Esophagus muscularis mucosa (tissue), 4 donors: ENCODE data around the gene NAA25. TPM values are rescaled to one million over a fixed set of nuclear protein-coding genes. Genes with fewer than 3 reads are reported as not detected.
"Not testable (repeated sequence)": the region's sequence is repeated elsewhere in the genome, so short reads cannot be mapped to it uniquely, and the experiment has no call there.

ENCODE experiments used
- DNase-seq: peaks from one replicate; pipeline ENCODE4 v3.0.0-alpha.2; 2017; ENCODE audit errors: extremely low spot score
- H3K27ac ChIP-seq, 4 donors: fragments of 200-600 bp; sonication (generic); replicated peaks in 1 of 4; 1 replicate in 3 of 4; 2 replicates in 1 of 4; pipeline ENCODE4 v1.5.1; 2016 to 2019; ENCODE audit warnings: mild to moderate bottlenecking in 1 of 4
- H3K27me3 ChIP-seq, 4 donors: fragments of 200-600 bp; sonication (generic); one replicate each; pipeline versions ENCODE4 v1.5.1 to v1.6.0; 2016 to 2019
- H3K36me3 ChIP-seq, 4 donors: fragments of 200-600 bp; sonication (generic); one replicate each; pipeline ENCODE4 v1.5.1; 2016 to 2019
- H3K4me1 ChIP-seq, 4 donors: fragments of 200-600 bp; sonication (generic); one replicate each; pipeline ENCODE4 v1.5.1; 2016 to 2019
- H3K4me3 ChIP-seq, 4 donors: fragments of 200-600 bp; sonication (generic); 1 replicate in 2 of 4; 2 replicates in 2 of 4; pipeline ENCODE4 v1.5.1; 2016 to 2019; ENCODE audit warnings: mild to moderate bottlenecking in 4 of 4, moderate library complexity in 1 of 4
- H3K9me3 ChIP-seq, 4 donors: fragments of 200-600 bp; sonication (generic); 1 replicate in 3 of 4; 2 replicates in 1 of 4; pipeline ENCODE4 v1.5.1; 2016 to 2019
- EP300 ChIP-seq: sonication (generic); formaldehyde crosslinking; IDR thresholded peaks from one replicate; pipeline ENCODE4 v1.6.1; 2017; ENCODE audit warnings: antibody characterized with exemption
- POLR2A ChIP-seq: fragments of 450-650 bp; IDR thresholded peaks from one replicate; pipeline ENCODE4 v1.6.1; 2017; ENCODE audit warnings: antibody characterized with exemption, moderate library complexity, mild to moderate bottlenecking, low read depth
- POLR2AphosphoS5 ChIP-seq, 2 donors: sonication (generic); formaldehyde crosslinking; IDR thresholded peaks; one replicate each; pipeline ENCODE4 v1.6.1; 2017; ENCODE audit warnings: antibody characterized with exemption in 2 of 2
- WGBS: methylation state at CpG from one replicate; pipeline ENCODE4 v1.1.5; 2018; 5-methylcytosine and 5-hydroxymethylcytosine counted together
- intact Hi-C: fragments of 100-400 bp; cut with DNase I; formaldehyde crosslinking; loops from one replicate; pipeline ENCODE4 v1.15.1; 2023
- total RNA-seq, 4 donors: library from RNA; depleted of rRNA; stranded (reverse); fragments of >200 nt; gene quantifications; one replicate each; pipeline versions ENCODE4 v1.1.0 to v1.2.1, GENCODE V29; 2016
- TF ChIP-seq, protein P1 (sequence below), 3 experiments: fragments of 200-600 bp in 2 of 3; fragments of 450-650 bp in 1 of 3; sonication (generic) in 2 of 3; IDR thresholded peaks; one replicate each; pipeline ENCODE4 v1.5.1; 2017 to 2019; ENCODE audit warnings: antibody characterized with exemption in 3 of 3, mild to moderate bottlenecking in 2 of 3, moderate library complexity in 1 of 3

Gene NAA25
- total RNA-seq, 4 donors from 2014 or later, result 11.9 to 18.7 (median 13.2) TPM

DNA sequence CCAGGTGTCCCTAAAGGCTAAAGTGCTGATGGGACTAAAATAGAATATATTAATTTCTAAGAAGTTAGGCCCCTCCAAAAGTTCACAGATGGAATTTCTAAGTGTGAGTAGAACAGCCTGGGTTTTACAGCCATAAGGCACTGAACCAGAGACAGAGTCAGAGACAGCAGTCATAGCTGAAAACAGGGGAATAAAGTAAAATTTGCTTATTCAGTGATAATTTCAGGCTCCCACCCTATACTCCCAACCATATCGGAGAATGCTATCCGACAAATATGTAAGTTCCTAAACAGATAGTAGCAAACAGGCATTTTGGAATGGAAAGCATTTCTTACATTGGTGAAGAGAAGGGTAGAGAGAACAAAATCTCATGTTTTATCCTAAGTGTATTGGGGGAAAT, 45.3 kb downstream of the NAA25 start:
- intact Hi-C loops, result no loop called here
- no peak overlapping the region for H3K27ac ChIP-seq
- 95% methylated on average over 2 of the region's 2 CpGs for WGBS
- H3K4me1 ChIP-seq, result no peaks in the 10 kb centered on the region
- H3K4me3 ChIP-seq, result no peak overlapping the region
- DNase-seq, result no peak
- no peaks in the 10 kb centered on the region for H3K9me3 ChIP-seq
- H3K36me3 ChIP-seq, result peaks cover 64 to 99% (median 93%) of the 10 kb centered on the region in 4 donors
- no peaks in the 10 kb centered on the region for H3K27me3 ChIP-seq
- TF ChIP-seq EP300 (no peak), POLR2A (no peak), POLR2AphosphoS5 (IDR thresholded peaks at IDR 0.05) (no peak)
- TF ChIP-seq, protein P1, sequence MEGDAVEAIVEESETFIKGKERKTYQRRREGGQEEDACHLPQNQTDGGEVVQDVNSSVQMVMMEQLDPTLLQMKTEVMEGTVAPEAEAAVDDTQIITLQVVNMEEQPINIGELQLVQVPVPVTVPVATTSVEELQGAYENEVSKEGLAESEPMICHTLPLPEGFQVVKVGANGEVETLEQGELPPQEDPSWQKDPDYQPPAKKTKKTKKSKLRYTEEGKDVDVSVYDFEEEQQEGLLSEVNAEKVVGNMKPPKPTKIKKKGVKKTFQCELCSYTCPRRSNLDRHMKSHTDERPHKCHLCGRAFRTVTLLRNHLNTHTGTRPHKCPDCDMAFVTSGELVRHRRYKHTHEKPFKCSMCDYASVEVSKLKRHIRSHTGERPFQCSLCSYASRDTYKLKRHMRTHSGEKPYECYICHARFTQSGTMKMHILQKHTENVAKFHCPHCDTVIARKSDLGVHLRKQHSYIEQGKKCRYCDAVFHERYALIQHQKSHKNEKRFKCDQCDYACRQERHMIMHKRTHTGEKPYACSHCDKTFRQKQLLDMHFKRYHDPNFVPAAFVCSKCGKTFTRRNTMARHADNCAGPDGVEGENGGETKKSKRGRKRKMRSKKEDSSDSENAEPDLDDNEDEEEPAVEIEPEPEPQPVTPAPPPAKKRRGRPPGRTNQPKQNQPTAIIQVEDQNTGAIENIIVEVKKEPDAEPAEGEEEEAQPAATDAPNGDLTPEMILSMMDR (IDR thresholded peaks at IDR 0.05), result no peak

DNA sequence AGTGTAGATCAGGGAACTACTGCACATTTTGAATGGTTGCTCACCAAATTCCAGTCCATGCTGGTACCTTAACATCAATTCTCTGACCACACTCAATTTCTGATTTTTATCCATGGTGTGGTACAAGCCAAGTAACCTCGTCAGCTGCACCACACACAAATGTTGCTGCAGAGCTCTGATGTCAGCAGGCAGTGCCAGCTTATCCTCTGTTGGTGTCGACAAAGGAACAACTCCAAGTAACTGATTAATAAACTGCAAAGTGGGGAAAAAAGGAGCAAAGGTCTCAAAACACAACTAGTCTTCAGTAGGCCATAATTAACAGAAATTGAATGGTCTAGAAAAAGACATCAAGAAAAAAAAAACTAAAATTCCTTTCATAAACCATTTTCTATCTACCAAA, 47.4 kb downstream of the NAA25 start:
- H3K36me3 ChIP-seq, result peaks cover 43 to 99% (median 92%) of the 10 kb centered on the region in 4 donors
- H3K4me1 ChIP-seq, result no peaks in the 10 kb centered on the region
- no peak for DNase-seq
- H3K27ac ChIP-seq, result no peak overlapping the region
- no peaks in the 10 kb centered on the region for H3K27me3 ChIP-seq
- intact Hi-C loops, result no loop called here
- 98% methylated on average over 2 of the region's 2 CpGs for WGBS
- no peak overlapping the region for H3K4me3 ChIP-seq
- no peaks in the 10 kb centered on the region for H3K9me3 ChIP-seq
- TF ChIP-seq, protein P1 (IDR thresholded peaks at IDR 0.05), result no peak
- no peak for TF ChIP-seq POLR2A
- no peak for TF ChIP-seq POLR2AphosphoS5 (IDR thresholded peaks at IDR 0.05)
- no peak for TF ChIP-seq EP300

DNA sequence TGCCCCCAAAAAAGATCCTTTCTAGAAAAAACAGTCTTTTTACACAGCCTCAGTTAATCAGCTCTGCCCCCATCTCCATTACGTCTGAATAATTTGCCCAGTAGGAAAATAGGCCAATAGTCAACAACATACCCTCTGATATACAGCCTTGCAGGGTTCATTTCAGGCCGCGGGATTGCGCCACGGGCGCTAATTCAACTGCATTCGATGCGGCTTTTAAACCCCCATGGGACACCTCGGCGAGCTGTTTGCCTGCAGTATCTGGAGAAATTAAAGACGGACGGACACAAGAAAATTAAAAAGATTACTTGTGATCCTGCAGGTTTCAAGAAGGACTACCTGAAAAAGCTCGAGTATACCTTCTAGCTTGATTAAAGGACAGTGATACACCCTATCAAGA, 59.2 kb downstream of the NAA25 start:
- intact Hi-C loops, result no loop called here
- Histone ChIP-seq H3K27me3 (no peaks in the 10 kb centered on the region), H3K4me1 (peaks cover 0 to 50% (median 39%) of the 10 kb centered on the region in 4 donors), H3K36me3 (peaks cover 25 to 98% (median 73%) of the 10 kb centered on the region in 4 donors), H3K4me3 (no peak overlapping the region), H3K27ac (peak overlapping the region in 3 of 4 donors; percentile 73 to 83 (median 78)), H3K9me3 (no peaks in the 10 kb centered on the region)
- TF ChIP-seq POLR2A (no peak), EP300 (no peak), POLR2AphosphoS5 (IDR thresholded peaks at IDR 0.05) (no peak)
- TF ChIP-seq, protein P1 (IDR thresholded peaks at IDR 0.05), result no peak
- no peak for DNase-seq
- 95% methylated on average over 13 of the region's 13 CpGs for WGBS

DNA sequence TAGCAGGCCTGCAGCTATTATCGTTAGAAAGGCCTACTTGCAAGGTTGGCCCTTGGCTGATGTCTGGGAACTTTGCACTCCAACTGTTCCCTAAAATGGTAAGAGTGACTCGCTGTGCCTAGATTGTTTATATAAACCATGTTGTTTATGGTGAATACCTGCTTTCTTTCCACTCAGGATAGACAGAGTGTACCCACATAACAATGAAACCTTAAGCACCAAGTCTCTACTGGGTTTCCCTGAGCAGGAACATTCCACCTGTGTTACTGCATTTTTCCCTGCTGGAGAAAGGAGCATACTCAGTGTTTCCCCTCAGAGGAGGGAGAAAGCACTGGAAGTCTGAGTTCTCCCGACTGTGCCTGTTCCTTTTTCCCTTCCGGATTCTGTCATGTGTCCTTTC, 62.6 kb downstream of the NAA25 start:
- 56% methylated on average over 4 of the region's 4 CpGs for WGBS
- no peaks in the 10 kb centered on the region for H3K9me3 ChIP-seq
- no peak for DNase-seq
- no peaks in the 10 kb centered on the region for H3K27me3 ChIP-seq
- H3K36me3 ChIP-seq, result peaks cover 34 to 98% (median 72%) of the 10 kb centered on the region in 4 donors
- peaks cover 0 to 50% (median 39%) of the 10 kb centered on the region in 4 donors for H3K4me1 ChIP-seq
- intact Hi-C loops, result no loop called here
- peak overlapping the region; percentile 73 to 83 (median 76) for H3K27ac ChIP-seq
- TF ChIP-seq, protein P1 (IDR thresholded peaks at IDR 0.05), result peak in 1 of 3 experiments; percentile 8
- TF ChIP-seq POLR2AphosphoS5 (IDR thresholded peaks at IDR 0.05), result peak; percentile 67 to 69
- TF ChIP-seq POLR2A, result no peak
- no peak for TF ChIP-seq EP300
- H3K4me3 ChIP-seq, result no peak overlapping the region

DNA sequence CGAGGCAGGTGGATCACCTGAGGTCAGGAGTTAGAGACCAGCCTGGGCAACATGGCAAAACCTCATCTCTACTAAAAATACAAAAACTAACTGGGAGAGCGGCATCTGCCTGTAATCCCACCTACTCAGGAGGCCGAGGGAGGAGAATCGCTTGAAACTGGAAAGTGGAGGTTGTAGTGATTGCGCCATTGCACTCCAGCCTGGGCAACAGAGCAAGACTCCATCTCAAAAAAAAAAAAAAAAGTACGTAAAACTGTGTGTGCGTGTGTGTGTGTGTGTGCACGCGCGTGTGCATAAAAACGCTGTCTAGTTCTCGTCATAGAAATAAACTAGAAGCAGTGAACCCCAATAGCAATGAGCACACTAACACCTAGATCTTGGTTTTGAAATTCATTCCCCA, 72.0 kb downstream of the NAA25 start:
- WGBS, result 91% methylated on average over 12 of the region's 12 CpGs
- H3K36me3 ChIP-seq, result peaks cover 67 to 98% (median 84%) of the 10 kb centered on the region in 4 donors
- H3K9me3 ChIP-seq, H3K4me1 ChIP-seq, H3K4me3 ChIP-seq, H3K27me3 ChIP-seq, H3K27ac ChIP-seq, DNase-seq, intact Hi-C loops: not testable (repeated sequence)
